ENCODE results near the gene GFER.

The GFER gene

GRCh38 chr16:1974157-1975070, 9.6 kb upstream of the GFER start:
- no peak for DNase-seq (ENCODE audit: low read depth in 3 of 3, low spot score in 1 of 3)

DNA sequence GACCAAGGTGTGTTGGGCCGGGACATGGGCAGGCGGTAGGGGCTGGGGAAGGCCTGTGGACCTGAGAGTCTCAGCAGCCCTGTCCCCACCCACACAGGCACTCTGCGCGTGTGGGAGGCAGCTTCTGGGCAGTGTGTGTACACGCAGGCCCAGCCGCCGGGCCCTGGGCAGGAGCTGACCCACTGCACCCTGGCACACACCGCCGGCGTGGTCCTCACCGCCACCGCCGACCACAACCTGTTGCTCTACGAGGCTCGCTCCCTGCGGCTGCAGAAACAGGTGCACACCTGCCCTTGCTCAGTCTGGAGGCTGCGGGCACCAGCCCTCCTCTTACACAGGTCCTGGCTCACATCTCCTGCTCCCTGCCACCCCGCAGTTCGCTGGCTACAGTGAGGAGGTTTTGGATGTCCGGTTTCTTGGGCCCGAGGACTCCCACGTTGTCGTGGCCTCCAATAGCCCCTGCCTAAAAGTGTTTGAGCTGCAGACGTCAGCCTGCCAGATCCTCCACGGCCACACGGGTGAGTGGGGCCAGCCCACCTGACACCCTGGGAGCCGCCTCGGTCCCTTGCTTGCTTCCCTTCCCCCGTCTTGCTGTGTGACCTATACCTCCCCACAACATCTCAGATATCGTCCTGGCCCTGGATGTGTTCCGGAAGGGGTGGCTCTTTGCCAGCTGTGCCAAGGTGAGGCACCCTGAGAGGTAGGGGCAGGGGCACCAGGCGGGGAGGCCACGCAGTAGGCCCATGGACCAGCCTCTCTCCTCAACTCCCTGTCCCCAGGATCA, 8.4 kb upstream of the GFER start:
- DNase-seq (ENCODE audit: low read depth in 3 of 3, low spot score in 1 of 3): no peak

DNA sequence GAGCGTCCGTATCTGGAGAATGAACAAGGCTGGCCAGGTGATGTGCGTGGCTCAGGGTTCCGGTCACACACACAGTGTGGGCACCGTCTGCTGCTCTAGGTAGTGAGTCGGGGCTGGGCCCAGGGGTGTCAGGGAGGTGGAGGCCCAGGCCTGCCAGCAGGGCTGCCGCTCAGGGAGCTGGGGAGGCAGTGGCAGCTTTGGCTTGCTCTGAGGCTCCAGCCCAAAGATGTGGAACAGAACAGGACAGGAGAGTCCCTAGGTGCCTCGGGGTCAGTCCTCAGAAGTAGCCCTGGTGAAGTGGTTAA, 7.8 kb upstream of the GFER start:
- DNase-seq (ENCODE audit: low read depth in 3 of 3, low spot score in 1 of 3): no peak

DNA sequence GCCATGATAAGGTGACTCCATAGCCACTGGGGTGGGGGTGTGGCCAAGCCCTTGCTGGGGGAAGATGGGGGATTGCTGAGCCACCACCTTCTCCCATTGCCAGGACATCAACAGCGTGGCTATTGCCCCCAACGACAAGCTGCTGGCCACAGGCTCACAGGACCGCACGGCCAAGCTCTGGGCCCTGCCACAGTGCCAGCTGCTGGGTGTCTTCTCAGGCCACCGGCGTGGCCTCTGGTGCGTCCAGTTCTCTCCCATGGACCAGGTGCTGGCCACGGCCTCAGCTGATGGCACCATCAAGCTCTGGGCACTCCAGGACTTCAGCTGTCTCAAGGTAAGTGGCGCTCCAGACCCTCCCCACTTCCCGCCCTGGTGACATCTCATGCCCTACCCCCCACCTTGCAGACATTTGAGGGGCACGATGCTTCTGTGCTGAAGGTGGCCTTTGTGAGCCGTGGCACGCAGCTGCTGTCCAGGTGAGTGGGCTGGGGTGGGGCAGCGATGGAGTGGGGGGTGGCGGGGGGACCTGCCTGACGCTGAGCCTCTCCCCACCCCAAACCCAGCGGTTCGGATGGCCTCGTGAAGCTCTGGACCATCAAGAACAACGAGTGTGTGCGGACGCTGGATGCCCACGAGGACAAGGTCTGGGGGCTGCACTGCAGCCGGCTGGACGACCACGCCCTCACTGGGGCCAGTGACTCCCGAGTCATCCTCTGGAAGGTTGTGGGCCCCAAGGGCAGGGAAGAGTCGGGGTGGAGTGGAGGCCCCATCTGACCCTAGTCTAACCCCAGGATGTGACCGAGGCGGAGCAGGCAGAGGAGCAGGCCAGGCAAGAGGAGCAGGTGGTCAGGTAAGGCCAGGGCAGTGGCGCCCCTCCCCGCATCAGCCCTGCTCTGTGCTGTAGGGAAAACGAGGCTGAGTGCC, 6.8 kb upstream of the GFER start:
- DNase-seq (ENCODE audit: low read depth in 3 of 3, low spot score in 1 of 3): no peak

DNA sequence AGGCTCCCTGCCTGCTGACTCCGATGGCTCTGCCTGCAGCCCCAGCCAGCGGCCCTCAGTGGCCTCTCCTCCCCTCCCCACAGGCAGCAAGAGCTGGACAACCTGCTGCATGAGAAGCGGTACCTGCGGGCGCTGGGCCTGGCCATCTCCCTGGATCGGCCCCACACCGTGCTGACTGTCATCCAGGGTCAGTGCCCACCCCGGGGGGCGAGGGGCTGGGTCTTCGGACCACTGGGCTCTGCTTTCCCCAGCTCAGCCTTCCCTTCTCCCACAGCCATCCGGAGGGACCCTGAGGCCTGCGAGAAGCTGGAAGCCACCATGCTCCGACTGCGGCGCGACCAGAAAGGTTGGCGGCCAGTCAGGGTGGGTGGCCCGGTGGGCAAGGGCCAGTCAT, 6.1 kb upstream of the GFER start:
- no peak for DNase-seq (ENCODE audit: low read depth in 3 of 3, low spot score in 1 of 3)

DNA sequence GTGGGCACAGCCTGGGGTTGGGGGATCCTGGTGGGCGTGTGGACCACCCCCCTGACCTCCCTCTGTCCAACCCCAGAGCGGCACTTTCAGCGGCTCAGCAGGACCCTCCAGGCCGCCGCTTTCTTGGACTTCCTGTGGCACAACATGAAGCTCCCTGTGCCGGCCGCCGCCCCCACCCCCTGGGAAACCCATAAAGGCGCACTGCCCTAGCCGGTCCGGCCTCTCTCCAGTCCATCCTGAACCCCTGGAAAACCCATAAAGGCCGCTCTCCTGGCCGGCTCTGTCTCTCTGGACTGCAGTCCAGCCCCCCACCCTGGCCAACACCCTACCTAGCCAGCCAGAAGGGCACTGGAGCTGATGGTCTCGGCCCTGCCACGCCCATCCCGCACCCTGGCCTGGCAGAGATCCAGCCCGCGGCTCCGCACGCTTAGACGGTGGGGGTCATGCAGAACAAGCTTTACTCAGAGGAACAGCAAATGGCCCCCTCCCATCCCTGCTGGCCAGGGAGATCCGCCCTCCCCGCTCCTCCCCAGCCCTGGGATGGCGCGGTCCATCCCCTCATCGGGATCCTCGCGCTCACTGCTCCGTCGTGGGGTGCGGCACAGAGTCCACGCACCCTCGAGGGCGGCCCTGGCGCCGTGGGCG, 5.4 kb upstream of the GFER start:
- DNase-seq (ENCODE audit: low read depth in 3 of 3, low spot score in 1 of 3): no peak

GRCh38 chr16:1979271-1980029, 4.5 kb upstream of the GFER start:
- DNase-seq (ENCODE audit: low read depth in 3 of 3, low spot score in 1 of 3): no peak

- DNase-seq (ENCODE audit: low read depth in 3 of 3, low spot score in 1 of 3): no peak
These were observed 3.8 kb upstream of the GFER start for GRCh38 chr16:1980030-1980769.

DNA sequence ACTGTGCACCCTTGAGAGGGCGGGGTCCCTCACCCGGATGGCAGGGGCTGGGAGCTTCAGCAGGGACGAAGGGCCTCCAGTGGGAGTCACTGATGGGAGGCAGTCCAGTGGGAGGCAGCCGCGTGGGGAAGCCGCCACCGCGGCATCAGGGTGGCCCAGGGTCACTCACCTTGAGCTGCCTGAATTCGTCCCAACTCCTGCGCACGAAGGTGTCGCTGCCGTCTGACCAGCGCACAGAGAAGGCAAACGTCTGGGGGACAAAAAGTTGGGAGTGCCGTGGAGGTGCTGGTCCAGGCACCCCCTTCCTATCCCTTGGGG, 3.3 kb upstream of the GFER start:
- no peak for DNase-seq (ENCODE audit: low read depth in 3 of 3, low spot score in 1 of 3)

GRCh38 chr16:1981398-1981836, 2.6 kb upstream of the GFER start, which contains the start of gene NOXO1:
TSS of gene NOXO1 (minus strand) at chr16:1981469. CDS start at chr16:1981179, 290 bp downstream.
- no peak for DNase-seq (ENCODE audit: low read depth in 3 of 3, low spot score in 1 of 3)

DNA sequence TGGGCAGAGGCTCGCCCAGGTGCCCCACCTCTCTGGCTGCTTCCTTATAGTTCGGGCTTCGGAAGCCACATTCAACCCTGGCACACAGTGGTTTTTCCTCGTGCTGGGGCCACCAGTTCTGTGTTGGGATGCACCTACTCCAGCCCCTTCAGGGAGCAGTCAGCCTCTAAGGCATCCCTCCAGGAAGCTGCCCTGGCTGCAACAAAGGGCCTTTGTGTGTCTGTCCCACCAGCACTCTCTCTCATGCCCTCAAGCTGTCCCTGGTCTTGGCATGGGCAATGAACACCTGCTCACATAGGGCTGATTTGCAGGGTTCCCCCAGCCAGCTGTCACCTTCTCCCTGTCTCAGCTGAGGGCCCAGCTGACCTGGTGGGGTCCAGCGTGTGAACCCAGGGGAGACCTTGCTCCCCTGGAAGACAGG, 2.0 kb upstream of the GFER start:
- DNase-seq (ENCODE audit: low read depth in 3 of 3, low spot score in 1 of 3): no peak

GRCh38 chr16:1982991-1983543, 926 bp upstream of the GFER start:
- DNase-seq (ENCODE audit: low read depth in 3 of 3, low spot score in 1 of 3): no peak

- DNase-seq (ENCODE audit: low read depth in 3 of 3, low spot score in 1 of 3): no peak
These were observed 593 bp downstream of the GFER start for GRCh38 chr16:1984347-1985225.

DNA sequence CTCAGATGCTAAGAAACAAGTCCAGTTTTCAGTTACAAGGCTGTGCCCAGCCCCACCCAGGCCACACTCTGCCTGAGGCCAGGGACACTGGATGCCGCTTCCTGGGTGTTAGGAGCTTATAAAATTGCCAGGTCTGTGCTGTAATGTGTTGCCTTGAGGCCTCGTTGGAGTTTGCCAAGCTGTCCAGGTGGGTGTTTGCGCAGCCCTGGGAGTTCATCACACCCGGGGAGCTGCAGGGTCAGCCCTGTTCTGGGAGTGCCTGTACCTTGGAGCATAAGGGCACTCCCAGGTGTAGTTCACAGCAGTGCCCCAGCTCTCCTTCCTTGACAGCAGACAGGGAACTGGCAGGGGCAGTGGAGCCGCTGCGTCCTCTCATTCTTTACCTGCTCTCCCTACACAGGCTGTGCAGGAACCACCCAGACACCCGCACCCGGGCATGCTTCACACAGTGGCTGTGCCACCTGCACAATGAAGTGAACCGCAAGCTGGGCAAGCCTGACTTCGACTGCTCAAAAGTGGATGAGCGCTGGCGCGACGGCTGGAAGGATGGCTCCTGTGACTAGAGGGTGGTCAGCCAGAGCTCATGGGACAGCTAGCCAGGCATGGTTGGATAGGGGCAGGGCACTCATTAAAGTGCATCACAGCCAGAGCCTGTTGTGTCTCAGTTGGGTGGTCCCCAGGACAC, 1.6 kb downstream of the GFER start:
- DNase-seq (ENCODE audit: low read depth in 3 of 3, low spot score in 1 of 3): no peak

GRCh38 chr16:1987198-1987597, 3.2 kb downstream of the GFER start:
- no peak for DNase-seq (ENCODE audit: low read depth in 3 of 3, low spot score in 1 of 3)

DNA sequence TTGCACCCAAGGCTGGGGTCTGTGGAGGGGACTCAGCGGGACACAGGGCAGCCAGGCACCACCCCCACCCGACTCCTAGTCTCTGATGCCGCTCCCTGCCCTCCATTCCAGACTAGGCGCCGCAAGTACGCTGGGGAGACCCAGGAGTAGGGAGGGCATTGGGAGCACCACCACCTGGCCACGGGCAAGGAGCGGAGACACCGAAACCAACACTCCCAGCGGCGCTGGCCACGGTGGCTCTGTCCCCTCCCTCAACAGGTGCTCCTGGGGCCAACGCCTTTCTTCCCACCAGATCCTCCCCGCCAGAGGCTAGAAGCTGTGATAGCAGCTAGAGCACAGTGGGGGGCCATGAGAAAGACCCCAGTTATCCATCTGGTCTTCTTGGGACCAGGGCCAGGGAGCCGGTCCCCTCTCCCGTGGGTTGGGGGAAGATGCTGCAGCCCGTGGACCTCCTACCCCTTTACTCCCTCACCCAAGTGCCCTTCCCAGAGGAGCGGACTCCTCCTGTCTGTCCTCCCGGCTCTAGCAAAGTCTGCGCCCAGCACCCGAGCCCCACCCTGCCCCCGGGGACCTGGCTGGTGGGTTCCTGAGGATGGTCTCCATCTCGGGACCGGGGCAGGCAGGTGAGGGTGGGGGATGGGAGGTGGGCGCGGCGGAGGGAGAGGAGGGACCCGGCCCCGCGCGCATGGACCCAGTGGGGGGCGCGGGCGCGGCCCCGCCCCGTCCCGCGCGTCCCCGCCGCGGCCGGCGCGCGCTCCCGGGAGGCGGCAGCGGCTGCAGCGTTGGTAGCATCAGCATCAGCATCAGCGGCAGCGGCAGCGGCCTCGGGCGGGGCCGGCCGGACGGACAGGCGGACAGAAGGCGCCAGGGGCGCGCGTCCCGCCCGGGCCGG, 5.5 kb downstream of the GFER start, which contains the start of gene SYNGR3:
Gene SYNGR3 (plus strand): TSS at position 762 of the 892 bp plus-strand sequence. CDS start 133 bp downstream, outside the sequence.
- DNase-seq (ENCODE audit: low read depth in 3 of 3, low spot score in 1 of 3): no peak

DNA sequence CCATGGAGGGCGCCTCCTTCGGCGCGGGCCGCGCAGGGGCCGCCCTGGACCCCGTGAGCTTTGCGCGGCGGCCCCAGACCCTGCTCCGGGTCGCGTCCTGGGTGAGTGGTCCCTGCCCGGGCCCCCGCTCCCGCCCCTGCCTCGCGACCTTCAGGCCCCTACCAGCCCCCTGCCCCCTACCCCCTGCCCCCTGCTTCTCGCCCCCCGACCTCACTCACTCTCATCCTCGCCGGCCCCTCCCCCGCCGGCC, 6.0 kb downstream of the GFER start:
- DNase-seq (ENCODE audit: low read depth in 3 of 3, low spot score in 1 of 3): no peak

Measured in stimulated activated CD4-positive, alpha-beta T cell treated with anti-CD3 and anti-CD28 coated beads, TNF-alpha, amount 100 ng/mL, for 1 hour (primary cell).